GM18870 (cell line): ENCODE measurements around the gene ZNF747.
A peak's percentile ranks its signal among the peaks of the same experiment; 100 is the strongest.
"Not testable (repeated sequence)": the region's sequence is repeated elsewhere in the genome, so short reads cannot be mapped to it uniquely, and the experiment has no call there.

Experiments
- ATAC-seq: cut with Tn5 transposase; IDR thresholded peaks from one replicate; pipeline ENCODE4 v1.9.1; 2021; ENCODE audit warnings: moderate library complexity; ENCODE audit not compliant: unreplicated experiment

Gene ZNF747

GRCh38 chr16:30557957-30558788 lies 23.5 kb upstream of the ZNF747 start, which contains the start of gene ZNF764:
Gene ZNF764, minus strand, starts transcription at chr16:30558374. Its CDS starts 192 bp downstream, at chr16:30558182.
- peak; percentile 70 for ATAC-seq

- ATAC-seq, result peak; percentile 8
Measured at GRCh38 chr16:30557707-30557956, 23.0 kb upstream of the ZNF747 start.

- ATAC-seq, result no peak
Measured at GRCh38 chr16:30556125-30556473, 21.4 kb upstream of the ZNF747 start.

GRCh38 chr16:30555315-30556124 lies 20.9 kb upstream of the ZNF747 start:
- ATAC-seq, result no peak

GRCh38 chr16:30554557-30555314 lies 20.1 kb upstream of the ZNF747 start:
- ATAC-seq, result no peak

GRCh38 chr16:30553393-30553899 lies 18.8 kb upstream of the ZNF747 start:
- ATAC-seq, result no peak

GRCh38 chr16:30552956-30553355 lies 18.3 kb upstream of the ZNF747 start:
- no peak for ATAC-seq

- no peak for ATAC-seq
Measured at GRCh38 chr16:30551781-30552180, 17.1 kb upstream of the ZNF747 start.

GRCh38 chr16:30548416-30549253 lies 14.0 kb upstream of the ZNF747 start:
- ATAC-seq, result no peak

- ATAC-seq, result no peak
Measured at GRCh38 chr16:30546115-30546514, 11.5 kb upstream of the ZNF747 start.

- no peak for ATAC-seq
Measured at GRCh38 chr16:30543067-30543466, 8.4 kb upstream of the ZNF747 start.

- no peak for ATAC-seq
Measured at GRCh38 chr16:30541502-30542329, 7.1 kb upstream of the ZNF747 start.

- not testable (repeated sequence) for ATAC-seq
Measured at GRCh38 chr16:30540916-30541464, 6.3 kb upstream of the ZNF747 start.

GRCh38 chr16:30539986-30540526 lies 5.4 kb upstream of the ZNF747 start:
- ATAC-seq, result not testable (repeated sequence)

- no peak for ATAC-seq
Measured at GRCh38 chr16:30539000-30539964, 4.6 kb upstream of the ZNF747 start.

- not testable (repeated sequence) for ATAC-seq
Measured at GRCh38 chr16:30536391-30537024, 1.9 kb upstream of the ZNF747 start.

- ATAC-seq, result no peak
Measured at GRCh38 chr16:30535777-30536190, 1.1 kb upstream of the ZNF747 start.
